Ascending aorta (tissue), 2 donors: ENCODE measurements around the gene MYH2. TPM values are rescaled to one million over a fixed set of nuclear protein-coding genes. Genes with fewer than 3 reads are reported as not detected.

Experiments
- DNase-seq, 2 donors: peaks; one replicate each; pipeline ENCODE4 v3.0.0-alpha.2; 2019; ENCODE audit warnings: low spot score in 2 of 2
- H3K27ac ChIP-seq, 2 donors: fragments of 200-600 bp; sonication (generic); one replicate each; pipeline ENCODE4 v1.5.1; 2016 to 2017; ENCODE audit warnings: mild to moderate bottlenecking in 1 of 2
- H3K27me3 ChIP-seq: fragments of 200-600 bp; sonication (generic); one replicate; pipeline ENCODE4 v1.5.1; 2017
- H3K36me3 ChIP-seq, 2 donors: fragments of 200-600 bp; sonication (generic); one replicate each; pipeline ENCODE4 v1.5.1; 2016
- H3K4me1 ChIP-seq, 2 donors: fragments of 200-600 bp; sonication (generic); one replicate each; pipeline ENCODE4 v1.5.1; 2016 to 2017; ENCODE audit warnings: mild to moderate bottlenecking in 1 of 2
- H3K4me3 ChIP-seq, 2 donors: fragments of 200-600 bp; sonication (generic); one replicate each; pipeline ENCODE4 v1.5.1; 2016 to 2017; ENCODE audit warnings: mild to moderate bottlenecking in 1 of 2
- H3K9me3 ChIP-seq, 2 donors: fragments of 200-600 bp; sonication (generic); one replicate each; pipeline ENCODE4 v1.5.1; 2016
- intact Hi-C: fragments of 100-400 bp; cut with DNase I; formaldehyde crosslinking; loops from one replicate; pipeline ENCODE4 v1.15.1; 2023
- total RNA-seq: library from RNA; depleted of rRNA; stranded (reverse); fragments of >200 nt; gene quantifications from one replicate; pipeline ENCODE4 v1.1.0, GENCODE V29; 2016
- TF ChIP-seq, protein P1 (sequence below), 3 experiments: fragments of 200-600 bp in 2 of 3; fragments of 450-650 bp in 1 of 3; sonication (generic) in 2 of 3; IDR thresholded peaks; one replicate each; pipeline ENCODE4 v1.5.1; 2016 to 2019; ENCODE audit warnings: antibody characterized with exemption in 3 of 3, mild to moderate bottlenecking in 1 of 3, moderate library complexity in 1 of 3

Gene MYH2
- total RNA-seq, 1 donor from 2014 or later = not detected

DNA sequence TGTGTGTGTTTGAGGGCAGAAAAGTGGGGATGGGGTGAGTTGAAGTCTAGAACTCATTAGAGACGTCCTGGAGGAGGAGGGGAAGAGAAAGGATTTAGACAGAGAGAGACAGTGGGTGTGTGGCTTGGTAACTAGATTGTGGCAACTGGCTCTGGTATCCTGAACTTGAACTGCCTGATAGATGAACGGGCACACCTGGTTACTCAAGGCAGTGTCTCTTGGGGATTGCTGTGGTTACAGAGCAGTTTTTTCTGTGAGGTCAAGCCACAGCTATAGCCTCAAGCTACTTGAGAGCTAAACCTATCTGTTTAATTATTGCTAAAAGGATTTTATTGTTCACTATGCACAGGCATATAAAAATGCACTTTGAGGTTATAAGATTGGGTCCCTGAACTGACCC lies 29.8 kb upstream of the MYH2 start:
- intact Hi-C loops = no loop called here
- no peaks in the 10 kb centered on the region for H3K36me3 ChIP-seq
- DNase-seq = no peak
- no peak overlapping the region for H3K4me3 ChIP-seq
- H3K27me3 ChIP-seq = no peaks in the 10 kb centered on the region
- TF ChIP-seq, protein P1, sequence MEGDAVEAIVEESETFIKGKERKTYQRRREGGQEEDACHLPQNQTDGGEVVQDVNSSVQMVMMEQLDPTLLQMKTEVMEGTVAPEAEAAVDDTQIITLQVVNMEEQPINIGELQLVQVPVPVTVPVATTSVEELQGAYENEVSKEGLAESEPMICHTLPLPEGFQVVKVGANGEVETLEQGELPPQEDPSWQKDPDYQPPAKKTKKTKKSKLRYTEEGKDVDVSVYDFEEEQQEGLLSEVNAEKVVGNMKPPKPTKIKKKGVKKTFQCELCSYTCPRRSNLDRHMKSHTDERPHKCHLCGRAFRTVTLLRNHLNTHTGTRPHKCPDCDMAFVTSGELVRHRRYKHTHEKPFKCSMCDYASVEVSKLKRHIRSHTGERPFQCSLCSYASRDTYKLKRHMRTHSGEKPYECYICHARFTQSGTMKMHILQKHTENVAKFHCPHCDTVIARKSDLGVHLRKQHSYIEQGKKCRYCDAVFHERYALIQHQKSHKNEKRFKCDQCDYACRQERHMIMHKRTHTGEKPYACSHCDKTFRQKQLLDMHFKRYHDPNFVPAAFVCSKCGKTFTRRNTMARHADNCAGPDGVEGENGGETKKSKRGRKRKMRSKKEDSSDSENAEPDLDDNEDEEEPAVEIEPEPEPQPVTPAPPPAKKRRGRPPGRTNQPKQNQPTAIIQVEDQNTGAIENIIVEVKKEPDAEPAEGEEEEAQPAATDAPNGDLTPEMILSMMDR (IDR thresholded peaks at IDR 0.05) = no peak
- H3K9me3 ChIP-seq = no peaks in the 10 kb centered on the region
- H3K4me1 ChIP-seq = no peaks in the 10 kb centered on the region
- H3K27ac ChIP-seq = no peak overlapping the region

DNA sequence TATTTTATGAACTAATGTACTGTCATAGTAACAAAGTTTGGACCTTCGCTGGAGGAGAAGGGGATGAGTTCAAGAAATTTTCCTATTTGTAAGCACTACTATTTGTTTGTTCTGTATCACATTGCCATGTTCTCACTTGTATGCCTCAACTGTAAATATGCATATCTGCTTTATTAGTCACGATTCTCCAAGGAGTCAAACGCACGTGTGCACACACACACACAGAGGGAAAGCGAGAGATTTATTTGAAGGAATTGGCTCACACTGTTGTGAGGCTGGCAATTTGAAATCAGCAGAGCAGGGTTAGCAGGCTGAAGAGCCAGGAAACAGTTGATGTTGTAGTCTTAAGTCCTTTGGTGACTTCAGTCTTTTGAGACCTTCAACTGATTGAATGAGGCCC lies 24.9 kb upstream of the MYH2 start:
- intact Hi-C loops = no loop called here
- TF ChIP-seq, protein P1 (IDR thresholded peaks at IDR 0.05) = no peak
- H3K27ac ChIP-seq = no peak overlapping the region
- H3K9me3 ChIP-seq = no peaks in the 10 kb centered on the region
- no peak for DNase-seq
- no peaks in the 10 kb centered on the region for H3K27me3 ChIP-seq
- no peaks in the 10 kb centered on the region for H3K4me1 ChIP-seq
- no peak overlapping the region for H3K4me3 ChIP-seq
- no peaks in the 10 kb centered on the region for H3K36me3 ChIP-seq

DNA sequence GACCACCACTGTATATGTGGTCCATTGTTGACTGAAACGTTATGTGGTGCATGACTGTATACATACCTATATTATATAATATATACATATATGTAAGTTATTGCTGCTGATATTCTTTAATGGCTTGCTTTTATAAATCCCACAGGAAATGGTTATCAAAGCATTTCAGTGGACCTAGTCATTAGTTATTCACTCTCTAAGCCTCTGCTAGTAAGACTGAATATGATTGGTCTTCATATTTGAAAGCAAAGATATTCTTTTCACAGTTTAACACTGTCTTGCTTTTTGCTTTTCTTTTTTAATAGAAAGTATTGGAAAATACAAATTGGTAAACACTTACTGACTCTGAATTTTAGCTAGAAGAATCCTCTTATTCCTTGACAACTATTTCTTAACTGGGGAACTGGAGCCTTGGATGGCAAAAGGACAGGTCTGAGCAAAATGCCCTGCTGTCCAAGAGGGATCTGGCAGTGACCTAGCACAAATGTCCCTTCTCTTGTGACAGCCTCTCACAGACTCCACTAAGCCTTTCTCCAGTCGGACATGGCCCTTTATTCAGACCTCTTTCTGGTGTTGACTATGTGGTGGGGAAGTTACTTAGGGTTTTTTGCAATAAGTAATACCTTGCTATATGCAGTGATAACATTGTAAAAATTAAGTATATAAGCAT lies 14.7 kb upstream of the MYH2 start:
- DNase-seq = no peak
- H3K27me3 ChIP-seq = no peaks in the 10 kb centered on the region
- no peaks in the 10 kb centered on the region for H3K4me1 ChIP-seq
- intact Hi-C loops = no loop called here
- no peak overlapping the region for H3K4me3 ChIP-seq
- no peak overlapping the region for H3K27ac ChIP-seq
- H3K36me3 ChIP-seq = no peaks in the 10 kb centered on the region
- TF ChIP-seq, protein P1 (IDR thresholded peaks at IDR 0.05) = no peak
- H3K9me3 ChIP-seq = no peaks in the 10 kb centered on the region

DNA sequence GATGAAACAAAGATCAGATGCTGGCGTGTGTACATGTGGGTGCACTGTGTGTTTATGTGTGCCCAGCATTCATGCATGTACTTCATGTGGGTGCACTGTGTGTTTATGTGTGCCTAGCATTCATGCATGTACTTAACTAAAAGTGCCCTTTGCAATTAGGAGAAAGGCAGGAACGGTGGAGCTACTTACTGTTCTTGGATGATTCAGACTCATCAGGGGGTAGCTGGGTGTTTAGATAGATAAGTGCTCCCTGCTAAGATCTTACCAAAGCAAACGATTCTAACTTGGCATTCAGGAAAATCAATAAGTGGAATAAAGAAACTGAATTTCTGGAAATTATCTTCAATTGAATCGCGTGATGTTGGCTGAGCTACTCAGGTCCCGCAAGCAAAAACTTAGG lies 8.6 kb upstream of the MYH2 start:
- Histone ChIP-seq H3K4me3 (no peak overlapping the region), H3K36me3 (no peaks in the 10 kb centered on the region), H3K4me1 (no peaks in the 10 kb centered on the region), H3K9me3 (no peaks in the 10 kb centered on the region), H3K27ac (no peak overlapping the region), H3K27me3 (no peaks in the 10 kb centered on the region)
- no peak for DNase-seq
- TF ChIP-seq, protein P1 (IDR thresholded peaks at IDR 0.05) = no peak
- intact Hi-C loops = no loop called here

DNA sequence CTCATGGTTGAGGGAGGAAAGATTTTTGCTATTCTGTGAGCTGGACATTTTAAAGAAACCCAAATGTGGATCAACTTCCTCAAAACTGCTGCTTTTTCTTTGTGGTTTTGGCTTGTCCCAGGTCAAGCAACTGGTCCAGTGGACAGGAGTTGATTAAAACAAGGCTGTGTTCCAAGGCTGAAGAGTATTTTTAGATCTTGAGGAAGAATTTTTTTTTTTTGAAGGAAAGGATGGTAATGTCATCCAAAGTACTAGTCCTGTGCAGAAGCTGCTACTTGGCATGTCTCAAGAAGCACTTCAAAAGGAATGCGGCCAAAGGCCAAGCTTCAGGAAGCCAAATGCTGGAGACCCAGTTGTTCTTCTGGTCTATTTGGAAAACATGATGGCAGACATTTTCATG lies 8.0 kb upstream of the MYH2 start:
- intact Hi-C loops = no loop called here
- TF ChIP-seq, protein P1 (IDR thresholded peaks at IDR 0.05) = no peak

More for the DNA sequence above, 8.0 kb upstream of the MYH2 start:
- H3K9me3 ChIP-seq = no peaks in the 10 kb centered on the region
- no peak overlapping the region for H3K27ac ChIP-seq
- no peaks in the 10 kb centered on the region for H3K36me3 ChIP-seq
- no peak for DNase-seq
- no peaks in the 10 kb centered on the region for H3K4me1 ChIP-seq
- no peak overlapping the region for H3K4me3 ChIP-seq
- H3K27me3 ChIP-seq = no peaks in the 10 kb centered on the region
